NCI-H748 (cell line): Measurements from ENCODE around the gene STRIP1.

Experiments
- DNase-seq: peaks from one replicate; lab custom pipeline; 2025; ENCODE audit not compliant: unreplicated experiment; lab: John Stamatoyannopoulos, UW

The STRIP1 gene

DNA sequence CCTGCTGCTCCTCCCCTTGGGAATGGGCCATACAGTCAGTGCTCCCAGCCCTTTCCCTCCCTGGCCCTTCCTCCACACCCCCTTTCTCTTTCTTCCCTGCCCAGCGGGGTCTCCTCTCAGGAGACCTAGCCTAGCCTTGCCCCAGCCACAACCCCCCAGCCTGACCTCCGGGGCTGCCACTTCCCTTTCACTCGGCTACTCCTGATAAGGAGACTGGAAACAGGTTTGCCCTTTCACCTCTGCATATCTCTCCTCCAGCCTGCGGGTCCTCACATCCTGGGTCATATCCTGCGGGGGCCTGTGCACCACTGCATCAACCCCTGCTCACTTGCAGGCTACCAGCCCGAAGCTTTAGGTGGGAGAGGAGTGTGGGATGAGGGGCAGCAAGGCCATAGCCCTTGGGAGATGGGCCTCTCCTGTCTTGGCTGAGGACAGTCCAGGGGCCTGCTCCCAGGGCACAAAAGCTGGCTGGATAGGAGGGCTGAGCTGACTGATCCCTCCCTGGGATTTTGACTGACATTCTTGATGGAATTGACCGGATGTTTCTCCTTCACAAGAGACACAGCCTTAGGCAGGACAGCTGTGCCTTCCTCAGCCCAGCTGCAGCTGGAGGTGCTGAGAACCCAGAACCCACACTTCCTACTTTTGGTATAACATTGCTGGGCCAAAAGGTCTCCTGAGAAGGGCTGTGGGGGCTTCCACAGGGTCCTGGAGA, 55.3 kb downstream of the STRIP1 start:
- no peak for DNase-seq

DNA sequence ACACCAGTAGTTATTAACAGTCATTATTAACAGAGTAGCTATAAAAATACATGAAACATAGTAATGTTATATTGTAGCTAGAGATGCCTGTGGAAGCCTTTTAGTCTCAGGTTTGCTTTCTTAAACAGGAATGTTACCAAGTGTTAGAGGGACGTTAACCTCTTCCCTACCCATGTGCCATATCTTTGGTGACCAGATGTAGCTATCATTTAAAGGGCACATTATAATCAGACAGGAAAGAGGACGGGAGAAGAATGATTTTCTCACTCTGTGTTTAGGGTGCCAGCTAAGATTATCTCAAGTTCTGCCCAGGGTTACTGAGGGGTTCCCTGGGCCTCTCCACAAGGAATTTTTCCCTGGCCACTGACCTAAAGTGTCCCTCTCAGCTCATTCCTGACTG, 57.0 kb downstream of the STRIP1 start:
- no peak for DNase-seq

DNA sequence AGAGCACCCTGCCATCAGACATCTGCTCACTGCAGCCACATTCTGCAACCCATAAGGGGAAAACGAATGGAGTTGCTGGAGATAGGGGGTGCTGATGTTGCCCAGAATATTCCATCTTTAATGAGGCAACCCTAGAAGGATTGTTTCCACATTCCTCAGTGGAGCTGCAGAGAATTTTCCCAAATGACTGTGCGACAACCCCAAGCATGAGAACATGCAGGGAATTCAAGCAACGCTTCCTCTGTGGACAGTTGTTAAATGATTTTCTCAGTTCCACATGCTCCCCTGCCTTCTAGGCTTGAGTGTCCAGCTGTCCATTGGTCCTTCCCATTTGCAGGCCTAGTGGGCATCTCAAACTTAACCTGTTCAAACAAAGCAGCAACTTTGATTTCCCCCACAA, 57.4 kb downstream of the STRIP1 start:
- DNase-seq, result no peak

DNA sequence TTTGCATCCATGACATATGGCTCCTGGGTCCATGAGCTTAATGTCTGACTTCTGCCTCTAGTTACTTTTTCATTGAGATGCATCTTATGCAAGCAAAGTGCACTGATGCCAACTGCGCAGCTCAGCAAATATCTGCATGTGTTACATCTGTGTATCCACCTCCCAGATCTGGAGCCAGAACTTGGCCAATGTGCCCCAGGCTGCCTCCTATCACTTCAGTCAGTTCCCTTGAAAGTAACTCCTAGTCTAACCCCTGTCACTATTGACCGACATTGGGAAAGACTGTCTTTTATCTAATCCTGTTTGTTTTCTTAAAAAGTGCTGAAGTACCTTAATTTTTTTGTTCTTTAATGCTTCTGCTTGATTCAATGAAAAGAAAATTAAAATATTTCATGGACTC, 58.6 kb downstream of the STRIP1 start:
- no peak for DNase-seq

DNA sequence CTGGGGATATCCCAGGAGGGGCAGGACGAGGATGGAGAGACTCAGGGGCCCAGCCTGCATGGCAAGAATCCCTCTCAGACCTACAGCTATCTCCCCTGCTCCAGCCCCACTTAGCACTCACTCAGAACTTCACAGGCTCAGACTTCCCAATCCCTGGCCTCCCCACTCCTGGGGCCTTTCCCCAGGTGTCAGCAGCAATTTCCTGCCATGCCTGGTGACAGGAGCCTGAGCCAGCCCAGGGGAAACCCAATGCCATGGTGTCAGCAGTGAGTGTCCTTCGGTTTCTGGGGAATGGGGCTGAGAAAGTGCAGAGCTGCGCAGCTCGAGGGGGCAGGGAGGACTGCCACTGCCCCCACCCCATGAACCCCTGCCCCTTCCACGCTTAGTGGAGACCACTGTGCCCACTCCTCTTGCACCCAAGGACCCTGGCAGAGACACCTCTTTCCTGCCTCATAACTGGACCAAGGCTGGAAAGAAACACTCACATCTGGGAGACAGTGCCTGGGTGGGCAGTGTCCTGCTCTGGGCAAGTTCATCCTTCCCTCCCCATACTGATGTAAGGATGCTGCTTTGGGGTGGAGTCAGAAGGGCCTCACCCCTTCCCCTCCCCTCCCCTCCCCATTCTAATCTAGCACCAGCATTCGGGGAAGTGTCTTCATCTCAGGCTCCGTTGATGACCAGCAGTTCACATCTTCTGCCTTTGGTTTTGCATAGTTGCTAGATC, 60.7 kb downstream of the STRIP1 start:
- DNase-seq, result no peak

DNA sequence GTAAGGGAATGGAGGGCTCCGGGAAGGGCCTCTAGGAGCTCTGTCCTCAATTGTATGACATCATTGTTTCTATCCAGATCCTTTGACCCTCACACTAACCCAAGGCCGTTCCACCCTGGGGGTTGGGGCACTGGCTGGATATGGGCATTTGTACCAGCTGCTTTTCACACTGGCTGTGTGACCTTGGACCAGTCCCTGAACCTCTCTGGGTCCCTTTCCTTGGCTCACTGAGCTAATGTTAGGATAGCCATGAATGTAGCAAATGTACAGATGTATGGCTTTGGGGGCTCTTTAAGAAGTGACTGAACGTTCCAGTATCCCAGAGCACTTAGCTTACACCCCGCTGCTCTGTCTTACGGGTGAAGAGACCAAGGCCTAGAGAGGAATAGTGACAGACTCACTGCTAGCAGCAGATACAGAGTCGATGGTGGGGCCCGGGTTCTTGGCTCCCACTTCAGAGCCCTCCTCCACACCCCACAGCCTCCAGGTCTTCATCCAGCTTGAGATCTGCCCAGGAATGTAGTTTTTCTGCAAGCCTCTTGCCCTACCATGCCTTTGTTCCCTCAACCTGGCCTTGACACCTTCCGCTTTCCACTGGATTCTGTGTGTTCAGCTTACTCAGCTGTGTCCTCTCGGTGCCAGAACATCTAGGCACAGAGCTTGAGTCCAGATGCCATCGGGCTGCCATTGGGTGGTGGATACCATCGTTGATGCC, 63.2 kb downstream of the STRIP1 start:
- DNase-seq, result no peak

DNA sequence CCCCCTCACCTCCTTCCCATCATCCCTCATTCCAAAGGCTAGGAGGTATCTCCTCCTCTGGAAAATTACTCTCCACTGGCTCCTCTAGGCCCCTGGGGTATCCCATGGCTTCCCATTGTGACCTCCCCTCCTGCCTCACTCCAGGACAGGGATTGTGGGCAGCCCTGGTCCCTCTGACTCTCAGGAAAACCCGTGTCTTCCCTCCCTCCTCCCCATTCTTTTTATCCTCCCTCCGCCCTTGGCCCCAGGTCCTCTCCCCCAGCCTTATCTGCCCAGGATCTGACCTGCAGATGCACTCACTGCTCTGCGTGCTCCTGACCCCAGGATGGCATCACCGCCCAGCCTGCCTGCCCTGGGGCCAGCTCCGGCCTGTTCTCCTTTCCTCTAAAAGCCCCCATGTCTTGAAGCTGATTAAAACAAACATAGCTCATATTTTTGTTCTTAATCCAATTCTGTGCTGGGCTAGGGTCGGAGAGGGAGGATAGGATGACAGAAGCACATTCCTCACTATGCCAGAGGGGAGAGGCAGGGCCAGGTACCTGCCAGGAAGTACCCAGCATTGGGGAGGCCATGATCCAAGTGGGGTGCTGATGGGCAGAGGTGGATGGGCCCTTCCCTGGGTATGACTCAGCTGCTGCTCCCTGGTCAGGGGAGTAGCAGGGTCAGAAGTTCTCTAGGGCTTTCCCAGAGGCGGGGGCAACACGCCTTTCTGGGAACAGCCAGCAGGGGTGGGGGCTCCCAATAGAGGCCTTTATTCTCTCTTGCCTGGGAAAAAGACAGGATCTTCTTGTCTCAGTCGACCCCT, 64.0 kb downstream of the STRIP1 start:
- no peak for DNase-seq

DNA sequence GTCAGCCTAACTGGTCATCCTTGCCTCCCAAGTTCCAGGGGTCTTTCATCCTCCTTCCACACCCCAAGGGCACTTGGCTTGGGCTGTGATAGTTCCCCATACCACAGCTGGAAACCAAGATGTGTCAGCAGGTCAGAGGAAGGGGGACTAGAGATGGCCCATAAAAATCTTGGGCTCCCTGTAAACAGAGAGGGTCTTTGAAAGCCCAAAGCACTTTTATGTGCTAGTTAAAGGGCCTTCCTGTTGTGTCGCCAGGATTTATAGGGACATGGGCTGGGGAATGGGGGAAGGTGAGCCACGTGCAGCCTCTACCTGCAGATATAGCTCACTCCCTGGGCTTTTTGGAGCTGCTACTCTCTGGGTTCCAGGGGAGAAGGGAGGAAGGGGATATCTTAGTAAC, 65.9 kb downstream of the STRIP1 start:
- no peak for DNase-seq

DNA sequence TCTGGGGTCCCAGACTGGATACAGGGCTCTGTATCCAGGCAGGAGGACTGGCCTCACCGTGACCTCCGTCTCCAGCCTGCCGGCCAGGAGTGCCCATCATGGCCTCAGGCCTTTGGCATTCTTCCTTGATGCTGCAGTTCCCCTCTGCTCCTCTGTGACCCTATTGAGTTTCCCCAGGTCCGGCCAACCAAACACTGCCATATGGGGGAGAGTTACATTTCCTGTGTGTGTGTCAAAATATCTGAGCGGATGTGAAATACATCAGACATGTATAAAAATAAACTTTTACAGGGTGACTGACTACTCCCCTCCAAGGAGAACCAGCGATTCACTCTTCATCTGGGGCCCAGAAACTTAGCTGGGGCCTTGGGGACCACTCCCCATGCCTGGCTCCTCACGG, 67.7 kb downstream of the STRIP1 start:
- DNase-seq, result no peak
